ENCODE results near the gene UBE4B. TPM values are rescaled to one million over a fixed set of nuclear protein-coding genes. Genes with fewer than 3 reads are reported as not detected.

The UBE4B gene
- total and polyA plus RNA-seq, 10 of the 15 experiments (the other 5 are each of a cell fraction or from before 2014, with no cell fraction given): 2.9 to 32.6 (median 20.7) TPM

DNA sequence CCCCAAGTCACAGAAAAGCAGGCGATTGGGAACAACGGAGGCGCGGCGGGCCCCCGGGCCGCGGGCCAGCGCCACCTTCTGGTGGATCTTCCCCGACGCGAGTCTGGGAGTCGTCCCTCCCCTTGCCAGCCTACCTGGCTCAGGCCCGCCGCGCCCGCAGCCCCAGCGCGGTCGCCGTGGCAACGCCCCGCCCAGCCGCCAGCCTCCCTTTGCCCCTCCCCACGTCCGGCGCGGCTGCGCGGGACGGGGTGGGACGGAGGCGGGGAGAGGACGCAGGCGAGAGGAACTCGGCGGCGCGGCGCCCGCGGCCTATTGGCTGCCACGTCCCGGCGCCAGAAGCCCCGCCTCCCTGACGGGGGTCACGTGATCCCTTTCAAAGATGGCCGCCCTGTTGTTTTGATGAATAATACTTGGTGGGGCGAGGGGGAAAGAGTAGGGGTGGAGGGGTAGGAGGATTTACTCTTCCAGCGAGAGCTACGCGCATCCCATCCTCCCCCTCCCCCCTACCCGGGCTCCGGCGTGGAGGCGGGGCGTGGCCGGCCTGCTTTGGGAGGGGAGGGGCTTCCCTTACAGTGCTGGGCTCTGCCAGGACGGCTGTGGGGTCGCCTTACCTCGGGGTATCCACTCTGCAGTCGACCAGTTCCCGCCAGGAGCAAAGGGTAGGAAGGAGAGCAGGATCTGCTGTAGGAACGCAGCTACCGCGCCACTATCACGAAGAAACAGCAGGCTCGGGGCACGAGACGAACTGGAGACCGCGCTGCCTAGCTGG is at the start of gene UBE4B (continued):
- TF ChIP-seq ZBTB40 (IDR thresholded peaks at IDR 0.05; ENCODE audit: borderline replicate concordance): no peak
- TF ChIP-seq FOXK2 (IDR thresholded peaks at IDR 0.05): peak; percentile 71
- TF ChIP-seq FOS (IDR thresholded peaks at IDR 0.05; ENCODE audit: borderline replicate concordance, extremely low read depth, insufficient read length): no peak
- TF ChIP-seq, protein P1, sequence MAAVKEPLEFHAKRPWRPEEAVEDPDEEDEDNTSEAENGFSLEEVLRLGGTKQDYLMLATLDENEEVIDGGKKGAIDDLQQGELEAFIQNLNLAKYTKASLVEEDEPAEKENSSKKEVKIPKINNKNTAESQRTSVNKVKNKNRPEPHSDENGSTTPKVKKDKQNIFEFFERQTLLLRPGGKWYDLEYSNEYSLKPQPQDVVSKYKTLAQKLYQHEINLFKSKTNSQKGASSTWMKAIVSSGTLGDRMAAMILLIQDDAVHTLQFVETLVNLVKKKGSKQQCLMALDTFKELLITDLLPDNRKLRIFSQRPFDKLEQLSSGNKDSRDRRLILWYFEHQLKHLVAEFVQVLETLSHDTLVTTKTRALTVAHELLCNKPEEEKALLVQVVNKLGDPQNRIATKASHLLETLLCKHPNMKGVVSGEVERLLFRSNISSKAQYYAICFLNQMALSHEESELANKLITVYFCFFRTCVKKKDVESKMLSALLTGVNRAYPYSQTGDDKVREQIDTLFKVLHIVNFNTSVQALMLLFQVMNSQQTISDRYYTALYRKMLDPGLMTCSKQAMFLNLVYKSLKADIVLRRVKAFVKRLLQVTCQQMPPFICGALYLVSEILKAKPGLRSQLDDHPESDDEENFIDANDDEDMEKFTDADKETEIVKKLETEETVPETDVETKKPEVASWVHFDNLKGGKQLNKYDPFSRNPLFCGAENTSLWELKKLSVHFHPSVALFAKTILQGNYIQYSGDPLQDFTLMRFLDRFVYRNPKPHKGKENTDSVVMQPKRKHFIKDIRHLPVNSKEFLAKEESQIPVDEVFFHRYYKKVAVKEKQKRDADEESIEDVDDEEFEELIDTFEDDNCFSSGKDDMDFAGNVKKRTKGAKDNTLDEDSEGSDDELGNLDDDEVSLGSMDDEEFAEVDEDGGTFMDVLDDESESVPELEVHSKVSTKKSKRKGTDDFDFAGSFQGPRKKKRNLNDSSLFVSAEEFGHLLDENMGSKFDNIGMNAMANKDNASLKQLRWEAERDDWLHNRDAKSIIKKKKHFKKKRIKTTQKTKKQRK (IDR thresholded peaks at IDR 0.05; ENCODE audit: low read depth, low read length): no peak
- peak; percentile 67 for TF ChIP-seq DPF2 (IDR thresholded peaks at IDR 0.05)
- TF ChIP-seq BACH1 (IDR thresholded peaks at IDR 0.05; ENCODE audit: borderline replicate concordance): peak; percentile 64
- peak; percentile 60; the same call in 1 of the 2 replicates for TF ChIP-seq CHD2 (IDR thresholded peaks at IDR 0.05; ENCODE audit: borderline replicate concordance, low read depth, low read length)
- TF ChIP-seq, protein P2, sequence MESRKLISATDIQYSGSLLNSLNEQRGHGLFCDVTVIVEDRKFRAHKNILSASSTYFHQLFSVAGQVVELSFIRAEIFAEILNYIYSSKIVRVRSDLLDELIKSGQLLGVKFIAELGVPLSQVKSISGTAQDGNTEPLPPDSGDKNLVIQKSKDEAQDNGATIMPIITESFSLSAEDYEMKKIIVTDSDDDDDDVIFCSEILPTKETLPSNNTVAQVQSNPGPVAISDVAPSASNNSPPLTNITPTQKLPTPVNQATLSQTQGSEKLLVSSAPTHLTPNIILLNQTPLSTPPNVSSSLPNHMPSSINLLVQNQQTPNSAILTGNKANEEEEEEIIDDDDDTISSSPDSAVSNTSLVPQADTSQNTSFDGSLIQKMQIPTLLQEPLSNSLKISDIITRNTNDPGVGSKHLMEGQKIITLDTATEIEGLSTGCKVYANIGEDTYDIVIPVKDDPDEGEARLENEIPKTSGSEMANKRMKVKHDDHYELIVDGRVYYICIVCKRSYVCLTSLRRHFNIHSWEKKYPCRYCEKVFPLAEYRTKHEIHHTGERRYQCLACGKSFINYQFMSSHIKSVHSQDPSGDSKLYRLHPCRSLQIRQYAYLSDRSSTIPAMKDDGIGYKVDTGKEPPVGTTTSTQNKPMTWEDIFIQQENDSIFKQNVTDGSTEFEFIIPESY (IDR thresholded peaks at IDR 0.05): no peak
- TF ChIP-seq PBX3 (IDR thresholded peaks at IDR 0.05; ENCODE audit: insufficient replicate concordance, low read depth, low read length): no peak
- no peak for TF ChIP-seq TCF7 (IDR thresholded peaks at IDR 0.05; ENCODE audit: borderline replicate concordance)
- TF ChIP-seq SP1 (IDR thresholded peaks at IDR 0.05; ENCODE audit: low read depth, low read length): peak; percentile 60
- no peak for TF ChIP-seq HDGF (IDR thresholded peaks at IDR 0.05)
- TF ChIP-seq CHD1 (IDR thresholded peaks at IDR 0.05; ENCODE audit: low read depth, low read length): 0 out of 2 replicates have a peak, but pooled peaks have one; percentile 42
- TF ChIP-seq SUPT20H (IDR thresholded peaks at IDR 0.05; ENCODE audit: borderline replicate concordance, control insufficient read depth, low read depth, low read length): no peak
- no peak for TF ChIP-seq ZNF274 (IDR thresholded peaks at IDR 0.05; ENCODE audit: insufficient read depth, insufficient read length)
- TF ChIP-seq TCF12 (IDR thresholded peaks at IDR 0.05; ENCODE audit: low read depth, low read length): 0 out of 2 replicates have a peak, but pooled peaks have one; percentile 48
- no peak for TF ChIP-seq NBN (IDR thresholded peaks at IDR 0.05)
- TF ChIP-seq TCF3 (IDR thresholded peaks at IDR 0.05; ENCODE audit: borderline replicate concordance, insufficient read depth, low read depth, low read length): 0 out of 2 replicates have a peak, but pooled peaks have one; percentile 69
- no peak for TF ChIP-seq JUNB (IDR thresholded peaks at IDR 0.05)
- peak; percentile 82 for TF ChIP-seq NFYB (IDR thresholded peaks at IDR 0.05; ENCODE audit: insufficient read depth, low read depth, low read length)
